GM13976 (cell line): Measurements from ENCODE around the gene SLIT2.

Experiments
- DNase-seq: peaks from one replicate; pipeline ENCODE4 v3.0.0; 2012; ENCODE audit warnings: low spot score
- in situ Hi-C: fragments of 300-500 bp; cut with MboI; formaldehyde crosslinking; loops from one replicate; pipeline ENCODE4 v1.12.0; 2022; ENCODE audit warnings: low sequenced_read_pairs, mixed read lengths, inconsistent platforms; ENCODE audit not compliant: unreplicated experiment
- TF ChIP-seq, protein P1 (sequence below): IDR thresholded peaks from 2 replicates; pipeline ENCODE4 v1.5.1; 2012; ENCODE audit warnings: borderline replicate concordance, mild to moderate bottlenecking; ENCODE audit not compliant: insufficient read depth; ENCODE audit errors: extremely low read depth, missing control alignments, control extremely low read depth

Gene SLIT2

DNA sequence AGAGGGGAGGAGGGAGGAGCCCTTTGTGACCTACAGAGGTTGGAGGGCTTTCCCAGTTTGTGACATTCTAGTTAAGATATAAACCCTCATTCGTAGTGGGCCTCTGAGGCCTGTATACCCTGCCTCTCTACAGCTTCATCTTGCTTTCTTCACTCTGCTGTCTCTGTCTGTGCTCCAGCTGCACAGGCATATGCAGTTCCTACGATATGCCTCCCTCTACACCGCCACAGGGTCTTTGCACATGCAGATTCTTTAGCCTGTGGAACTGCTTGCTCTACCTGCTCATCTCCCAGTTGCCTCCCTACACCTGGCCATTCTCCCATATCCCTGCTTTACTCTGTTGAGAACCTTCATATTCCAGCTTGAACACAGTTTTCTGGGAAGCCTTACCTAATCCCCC is 38.1 kb downstream of the SLIT2 start:
- DNase-seq: no peak
- in situ Hi-C loops: no loop called here
- TF ChIP-seq, protein P1, sequence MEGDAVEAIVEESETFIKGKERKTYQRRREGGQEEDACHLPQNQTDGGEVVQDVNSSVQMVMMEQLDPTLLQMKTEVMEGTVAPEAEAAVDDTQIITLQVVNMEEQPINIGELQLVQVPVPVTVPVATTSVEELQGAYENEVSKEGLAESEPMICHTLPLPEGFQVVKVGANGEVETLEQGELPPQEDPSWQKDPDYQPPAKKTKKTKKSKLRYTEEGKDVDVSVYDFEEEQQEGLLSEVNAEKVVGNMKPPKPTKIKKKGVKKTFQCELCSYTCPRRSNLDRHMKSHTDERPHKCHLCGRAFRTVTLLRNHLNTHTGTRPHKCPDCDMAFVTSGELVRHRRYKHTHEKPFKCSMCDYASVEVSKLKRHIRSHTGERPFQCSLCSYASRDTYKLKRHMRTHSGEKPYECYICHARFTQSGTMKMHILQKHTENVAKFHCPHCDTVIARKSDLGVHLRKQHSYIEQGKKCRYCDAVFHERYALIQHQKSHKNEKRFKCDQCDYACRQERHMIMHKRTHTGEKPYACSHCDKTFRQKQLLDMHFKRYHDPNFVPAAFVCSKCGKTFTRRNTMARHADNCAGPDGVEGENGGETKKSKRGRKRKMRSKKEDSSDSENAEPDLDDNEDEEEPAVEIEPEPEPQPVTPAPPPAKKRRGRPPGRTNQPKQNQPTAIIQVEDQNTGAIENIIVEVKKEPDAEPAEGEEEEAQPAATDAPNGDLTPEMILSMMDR: no peak

DNA sequence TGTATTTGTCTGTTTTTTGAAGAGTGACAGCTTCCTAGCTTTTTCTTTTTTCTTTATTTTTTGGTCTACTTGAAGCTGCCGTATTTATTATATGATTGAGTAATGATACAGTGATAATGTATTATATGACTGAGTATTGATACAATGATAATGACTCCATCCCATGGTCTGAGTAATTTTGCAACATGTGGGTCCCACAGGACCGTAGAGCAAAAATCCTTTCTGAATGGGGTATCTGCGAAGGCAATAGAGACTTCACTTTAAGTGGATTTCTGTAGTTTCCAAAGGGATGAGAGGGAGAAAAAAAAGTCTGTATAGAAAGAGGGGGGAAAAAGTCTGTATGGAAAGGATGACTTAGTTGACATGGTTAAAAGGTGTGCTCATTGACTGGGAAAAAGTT is 41.0 kb downstream of the SLIT2 start:
- DNase-seq: no peak
- in situ Hi-C loops: no loop called here
- TF ChIP-seq, protein P1: no peak

DNA sequence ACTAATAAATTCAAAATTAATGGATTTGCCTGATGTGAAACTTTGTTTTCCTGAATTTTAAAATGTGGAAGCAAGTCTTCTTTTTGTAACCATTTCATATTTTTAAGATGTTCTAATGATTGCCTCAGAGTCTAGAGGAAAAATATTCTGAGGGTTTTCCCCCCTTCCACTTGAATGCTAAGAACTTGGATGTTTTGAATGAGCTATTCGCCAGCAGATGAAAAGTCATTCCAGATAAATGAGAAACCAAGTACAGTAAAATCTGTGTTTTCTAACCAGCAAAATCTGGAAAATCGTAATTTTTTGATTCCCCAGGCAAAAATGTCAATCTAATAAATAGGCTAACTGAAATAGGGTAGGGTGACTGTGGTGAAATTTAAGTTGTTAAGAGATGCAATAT is 45.6 kb downstream of the SLIT2 start:
- in situ Hi-C loops: no loop called here
- TF ChIP-seq, protein P1: no peak
- DNase-seq: no peak

DNA sequence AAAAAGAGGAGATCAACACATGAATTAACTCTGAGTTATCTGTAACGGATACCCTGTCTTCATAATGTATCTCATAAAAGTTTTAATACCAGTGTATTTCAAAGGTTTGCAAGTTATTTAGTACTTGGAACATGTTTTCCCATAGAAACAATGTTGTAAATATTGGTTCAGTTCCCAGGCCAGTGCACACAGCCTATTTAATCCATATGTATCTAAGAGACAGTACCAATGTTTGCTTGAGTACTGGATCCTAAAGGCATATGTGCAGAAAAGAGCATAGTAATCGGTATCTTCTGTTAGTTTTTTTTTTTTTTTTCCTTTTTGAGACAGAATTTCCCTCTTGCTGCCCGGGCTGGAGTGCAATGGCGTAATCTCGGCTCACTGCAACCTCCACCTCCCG is 46.1 kb downstream of the SLIT2 start:
- no peak for DNase-seq
- TF ChIP-seq, protein P1: no peak
- in situ Hi-C loops: no loop called here

DNA sequence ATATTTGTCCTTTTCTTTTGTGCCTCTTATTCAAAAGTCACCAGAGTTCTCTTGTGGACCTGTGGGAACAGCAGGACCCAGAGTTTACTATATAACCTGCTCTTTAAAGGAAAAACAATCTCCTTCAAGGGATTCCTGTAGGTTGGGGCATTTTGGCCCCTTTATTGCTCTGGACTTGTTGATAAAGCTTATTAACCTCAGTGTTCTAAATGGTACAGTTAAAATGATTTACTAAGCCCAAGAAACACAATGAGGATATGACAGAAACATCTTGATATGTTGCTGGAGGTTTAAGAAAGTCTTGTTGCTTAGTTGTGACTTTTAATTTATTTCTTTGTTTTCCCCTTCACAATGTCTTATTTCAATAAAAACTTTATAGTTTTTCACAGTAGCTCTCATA is 46.8 kb downstream of the SLIT2 start:
- in situ Hi-C loops: no loop called here

DNA sequence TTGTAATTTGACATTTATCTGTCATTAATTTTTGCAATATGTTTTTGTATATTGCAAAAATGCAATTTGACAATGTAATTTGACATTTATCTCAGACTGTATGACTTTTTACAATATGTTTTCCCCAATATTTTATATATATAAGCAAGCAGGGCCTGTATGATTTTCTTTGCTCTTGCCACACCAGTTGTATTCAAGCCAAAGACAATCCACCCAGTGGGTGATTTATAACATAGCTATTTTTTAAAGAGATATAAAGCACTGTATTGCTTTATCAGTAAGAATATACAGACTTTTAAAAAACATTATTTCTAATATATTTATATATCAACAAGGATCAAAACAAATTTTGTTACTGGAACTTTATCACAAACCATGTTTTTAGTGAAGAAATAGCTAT is 47.3 kb downstream of the SLIT2 start:
- DNase-seq: no peak
- TF ChIP-seq, protein P1: no peak
- in situ Hi-C loops: no loop called here

More for the DNA sequence above, 46.8 kb downstream of the SLIT2 start:
- TF ChIP-seq, protein P1: no peak
- no peak for DNase-seq

DNA sequence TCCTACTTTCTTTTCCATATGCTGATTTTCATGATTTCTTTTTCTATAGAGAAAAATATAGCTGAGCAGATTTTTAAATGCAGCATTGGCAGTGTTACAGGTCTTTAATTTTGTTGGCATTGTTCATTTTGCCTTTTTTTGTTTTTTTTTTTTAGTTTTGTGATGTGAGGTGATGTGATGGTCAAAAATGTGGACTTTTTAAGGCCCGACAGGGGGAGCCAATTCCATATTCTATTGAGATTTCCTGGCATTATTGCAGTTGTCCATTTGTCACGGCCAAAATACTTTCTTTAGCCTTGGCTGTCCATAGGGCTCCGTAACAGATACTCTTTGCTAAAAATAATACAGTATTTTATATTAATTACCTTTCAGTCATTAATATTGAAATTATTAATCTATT is 47.8 kb downstream of the SLIT2 start:
- no peak for DNase-seq
- TF ChIP-seq, protein P1: no peak
- in situ Hi-C loops: no loop called here
